GM23248 (cell line): ENCODE results near the gene WWOX.

Experiments used
- EZH2 ChIP-seq: fragments of 200-600 bp; sonication (generic); IDR thresholded peaks from 2 replicates; pipeline ENCODE4 v1.6.1; 2018; ENCODE audit warnings: antibody characterized with exemption, mild to moderate bottlenecking; ENCODE audit not compliant: insufficient read depth, poor library complexity, severe bottlenecking
- EZH2phosphoT487 ChIP-seq: fragments of 200-600 bp; sonication (generic); IDR thresholded peaks from 2 replicates; pipeline ENCODE4 v1.6.1; 2018; ENCODE audit warnings: antibody characterized with exemption, moderate library complexity, mild to moderate bottlenecking, low read depth; ENCODE audit not compliant: insufficient read depth

DNA sequence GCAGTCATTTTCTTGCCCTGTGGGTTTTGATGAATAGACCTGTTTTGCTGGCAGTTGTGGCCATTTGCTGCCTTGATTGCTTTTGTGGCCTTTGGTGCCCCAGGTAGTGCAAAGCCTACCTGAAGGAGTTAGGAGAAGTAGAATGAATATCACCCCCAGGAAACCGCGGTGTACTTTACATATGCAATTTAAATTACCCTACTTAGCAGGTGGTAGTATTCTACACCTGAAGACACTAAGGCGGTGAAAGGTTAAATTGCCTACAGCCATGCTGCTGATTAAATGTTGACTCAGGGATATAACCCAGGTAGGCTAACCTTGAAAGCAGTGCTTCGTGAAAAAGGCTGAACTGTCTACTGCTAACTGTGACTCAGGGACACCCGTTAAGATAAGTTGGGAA lies 27.2 kb upstream of the WWOX start:
- TF ChIP-seq EZH2phosphoT487 (no peak), EZH2 (no peak)
